ENCODE results near the gene RPP30. TPM values are rescaled to one million over a fixed set of nuclear protein-coding genes. Genes with fewer than 3 reads are reported as not detected.

The RPP30 gene
- total RNA-seq, 1 experiment from 2014 or later: 36.6 TPM

DNA sequence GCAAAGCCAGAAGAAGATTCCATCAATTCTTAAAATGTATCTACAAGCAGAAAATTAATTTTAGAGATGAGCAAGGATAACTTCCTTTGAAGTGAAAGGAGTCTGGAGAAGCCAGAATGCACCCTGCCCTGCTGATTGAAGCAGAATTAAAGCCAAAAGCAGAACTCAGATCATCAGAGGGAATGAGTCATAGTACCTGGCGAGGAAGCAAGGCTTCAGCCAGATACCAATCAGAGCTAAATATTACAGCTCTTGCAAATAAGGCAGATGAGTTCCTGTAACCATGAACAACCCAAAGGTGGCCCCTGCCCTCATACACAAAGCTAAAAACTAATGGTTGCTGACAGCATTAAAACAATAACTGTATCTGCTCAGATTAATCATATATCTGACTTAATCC lies 24.3 kb upstream of the RPP30 start:
- TF ChIP-seq, protein P1, sequence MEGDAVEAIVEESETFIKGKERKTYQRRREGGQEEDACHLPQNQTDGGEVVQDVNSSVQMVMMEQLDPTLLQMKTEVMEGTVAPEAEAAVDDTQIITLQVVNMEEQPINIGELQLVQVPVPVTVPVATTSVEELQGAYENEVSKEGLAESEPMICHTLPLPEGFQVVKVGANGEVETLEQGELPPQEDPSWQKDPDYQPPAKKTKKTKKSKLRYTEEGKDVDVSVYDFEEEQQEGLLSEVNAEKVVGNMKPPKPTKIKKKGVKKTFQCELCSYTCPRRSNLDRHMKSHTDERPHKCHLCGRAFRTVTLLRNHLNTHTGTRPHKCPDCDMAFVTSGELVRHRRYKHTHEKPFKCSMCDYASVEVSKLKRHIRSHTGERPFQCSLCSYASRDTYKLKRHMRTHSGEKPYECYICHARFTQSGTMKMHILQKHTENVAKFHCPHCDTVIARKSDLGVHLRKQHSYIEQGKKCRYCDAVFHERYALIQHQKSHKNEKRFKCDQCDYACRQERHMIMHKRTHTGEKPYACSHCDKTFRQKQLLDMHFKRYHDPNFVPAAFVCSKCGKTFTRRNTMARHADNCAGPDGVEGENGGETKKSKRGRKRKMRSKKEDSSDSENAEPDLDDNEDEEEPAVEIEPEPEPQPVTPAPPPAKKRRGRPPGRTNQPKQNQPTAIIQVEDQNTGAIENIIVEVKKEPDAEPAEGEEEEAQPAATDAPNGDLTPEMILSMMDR (IDR thresholded peaks at IDR 0.05; ENCODE audit: unreplicated experiment): no peak
- peaks cover 30% of the 10 kb centered on the region for H3K27me3 Mint-ChIP-seq (ENCODE audit: unreplicated experiment)
- no peak for DNase-seq
- no TSS peak for BruUV-seq (replicated peaks)
- intact Hi-C loops (cut with micrococcal nuclease; ENCODE audit: unreplicated experiment): no loop called here
- H3K4me3 Mint-ChIP-seq (ENCODE audit: low read depth, unreplicated experiment): no peak overlapping the region
- no peak overlapping the region for H3K27ac Mint-ChIP-seq (ENCODE audit: unreplicated experiment)
- peaks cover 9% of the 10 kb centered on the region for H3K9me3 Mint-ChIP-seq (ENCODE audit: low read depth, unreplicated experiment)
- no peaks in the 10 kb centered on the region for H3K4me1 Mint-ChIP-seq (ENCODE audit: low read depth, unreplicated experiment)
- no peaks in the 10 kb centered on the region for H3K36me3 Mint-ChIP-seq (ENCODE audit: insufficient read depth, unreplicated experiment)
- CTCF ChIA-PET: interaction anchor here (0.6 kb wide), 1 partner anchor 1279 kb away, joined by 5 read pairs; no protein-coding TSS in a partner anchor

DNA sequence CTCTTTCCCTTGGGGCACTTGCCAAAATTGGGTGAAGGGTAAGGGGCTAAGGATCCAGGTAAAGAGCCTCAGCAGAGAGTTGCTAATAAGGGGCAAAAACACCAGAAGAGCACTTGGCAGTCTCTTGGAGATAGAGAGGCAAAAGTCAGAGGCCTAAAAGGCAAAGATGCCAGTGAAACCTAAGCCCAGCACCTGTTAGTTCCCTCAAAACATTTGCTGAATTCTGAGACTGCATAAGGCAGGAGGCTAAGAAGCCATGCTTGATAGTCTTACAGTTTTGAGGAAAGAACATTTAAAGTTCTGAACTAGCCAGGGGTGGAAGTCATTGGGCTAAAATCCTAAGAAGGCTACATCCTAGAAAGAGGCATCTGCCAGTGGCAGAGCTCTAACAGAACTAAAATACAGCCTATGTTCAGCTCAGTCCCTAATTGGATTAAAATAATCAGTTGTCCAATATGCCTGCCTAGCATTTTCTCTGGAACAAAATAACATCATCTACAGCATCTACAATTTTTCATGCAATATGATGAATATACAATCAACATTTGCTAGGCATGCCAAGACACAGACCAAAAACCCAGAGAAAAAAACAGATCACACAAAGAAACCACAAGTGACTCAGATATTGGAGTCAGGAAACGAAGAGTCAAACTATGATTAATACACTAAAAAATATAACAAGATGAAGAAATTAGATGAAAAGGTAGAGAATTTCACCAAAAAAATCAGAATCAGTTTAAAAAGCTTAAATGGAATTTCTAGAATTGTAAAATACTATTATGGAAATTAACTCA lies 21.6 kb upstream of the RPP30 start:
- Mint-ChIP-seq H3K4me1 (ENCODE audit: low read depth, unreplicated experiment) (no peaks in the 10 kb centered on the region), H3K27me3 (ENCODE audit: unreplicated experiment) (peaks cover 24% of the 10 kb centered on the region), H3K4me3 (ENCODE audit: low read depth, unreplicated experiment) (no peak overlapping the region), H3K9me3 (ENCODE audit: low read depth, unreplicated experiment) (peaks cover 7% of the 10 kb centered on the region), H3K36me3 (ENCODE audit: insufficient read depth, unreplicated experiment) (no peaks in the 10 kb centered on the region), H3K27ac (ENCODE audit: unreplicated experiment) (no peak overlapping the region)
- no TSS peak for BruUV-seq (replicated peaks)
- CTCF ChIA-PET: no interaction called here
- intact Hi-C loops (cut with micrococcal nuclease; ENCODE audit: unreplicated experiment): no loop called here
- TF ChIP-seq, protein P1 (IDR thresholded peaks at IDR 0.05; ENCODE audit: unreplicated experiment): no peak
- DNase-seq: no peak

DNA sequence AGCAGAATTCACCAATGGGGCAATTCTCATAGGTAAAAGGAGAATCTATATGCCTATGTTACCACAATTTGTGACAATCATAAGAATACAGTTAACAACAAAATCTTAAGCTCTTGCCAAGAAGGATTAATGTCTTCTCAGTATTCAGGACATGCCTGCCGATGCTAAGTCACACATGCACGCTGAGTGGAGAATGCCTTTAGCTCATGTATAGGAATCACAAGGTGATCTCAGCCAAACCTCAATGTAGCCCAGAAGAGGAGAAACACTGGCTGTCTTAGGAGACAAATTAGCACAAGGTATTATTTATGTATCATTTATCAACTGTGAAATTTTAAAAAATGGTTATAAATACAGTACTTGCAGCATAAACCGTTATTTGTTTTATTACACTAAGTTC lies 16.6 kb upstream of the RPP30 start:
- no TSS peak for BruUV-seq (replicated peaks)
- intact Hi-C loops (cut with micrococcal nuclease; ENCODE audit: unreplicated experiment): no loop called here
- Mint-ChIP-seq H3K27ac (ENCODE audit: unreplicated experiment) (no peak overlapping the region), H3K9me3 (ENCODE audit: low read depth, unreplicated experiment) (peaks cover 7% of the 10 kb centered on the region), H3K27me3 (ENCODE audit: unreplicated experiment) (peaks cover 18% of the 10 kb centered on the region), H3K4me3 (ENCODE audit: low read depth, unreplicated experiment) (no peak overlapping the region), H3K36me3 (ENCODE audit: insufficient read depth, unreplicated experiment) (peaks cover 5% of the 10 kb centered on the region), H3K4me1 (ENCODE audit: low read depth, unreplicated experiment) (no peaks in the 10 kb centered on the region)
- TF ChIP-seq, protein P1 (IDR thresholded peaks at IDR 0.05; ENCODE audit: unreplicated experiment): no peak
- no peak for DNase-seq
- CTCF ChIA-PET: no interaction called here

DNA sequence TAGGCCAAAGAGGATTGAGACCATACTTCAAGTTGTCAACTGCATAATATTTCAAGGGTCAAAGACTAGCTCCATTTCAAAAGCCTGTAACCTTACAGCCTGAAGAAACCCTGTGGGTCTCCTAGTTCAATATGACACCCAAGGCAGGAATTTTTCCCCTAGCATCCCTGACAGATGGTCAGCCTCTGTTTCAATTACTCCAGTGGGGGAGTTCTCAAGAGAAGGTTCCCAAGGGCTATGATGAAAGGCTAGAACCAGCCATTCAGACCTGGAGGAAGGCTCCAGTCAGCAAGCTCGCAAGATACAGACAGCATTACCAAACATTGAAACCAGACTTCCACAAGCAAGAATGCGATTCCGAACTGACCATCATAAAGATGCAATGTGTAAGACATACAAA lies 15.5 kb upstream of the RPP30 start:
- no peak overlapping the region for H3K27ac Mint-ChIP-seq (ENCODE audit: unreplicated experiment)
- CTCF ChIA-PET: no interaction called here
- H3K36me3 Mint-ChIP-seq (ENCODE audit: insufficient read depth, unreplicated experiment): peaks cover 5% of the 10 kb centered on the region
- TF ChIP-seq, protein P1 (IDR thresholded peaks at IDR 0.05; ENCODE audit: unreplicated experiment): no peak
- DNase-seq: no peak
- no peaks in the 10 kb centered on the region for H3K4me1 Mint-ChIP-seq (ENCODE audit: low read depth, unreplicated experiment)
- peaks cover 18% of the 10 kb centered on the region for H3K27me3 Mint-ChIP-seq (ENCODE audit: unreplicated experiment)
- intact Hi-C loops (cut with micrococcal nuclease; ENCODE audit: unreplicated experiment): no loop called here
- H3K9me3 Mint-ChIP-seq (ENCODE audit: low read depth, unreplicated experiment): no peaks in the 10 kb centered on the region
- H3K4me3 Mint-ChIP-seq (ENCODE audit: low read depth, unreplicated experiment): no peak overlapping the region
- BruUV-seq (replicated peaks): no TSS peak
